Measurements from ENCODE around the gene GPATCH8. TPM values are rescaled to one million over a fixed set of nuclear protein-coding genes. Genes with fewer than 3 reads are reported as not detected.

Gene GPATCH8
- total and polyA plus RNA-seq, 8 donors: 9.8 to 23.2 (median 13.6) TPM

- intact Hi-C loops (cut with DNase I): no loop called here
- Histone ChIP-seq H3K4me3 (no peak overlapping the region), H3K9me3 (no peaks in the 10 kb centered on the region), H3K36me3 (no peaks in the 10 kb centered on the region), H3K4me1 (no peaks in the 10 kb centered on the region), H3K27me3 (no peaks in the 10 kb centered on the region), H3K27ac (no peak overlapping the region)
- ATAC-seq (peak in 2 of 4 donors; percentile 47 to 72), FAIRE-seq (no peak), DNase-seq (peak in 1 of 6 donors; percentile 22)
- TF ChIP-seq, protein P1, sequence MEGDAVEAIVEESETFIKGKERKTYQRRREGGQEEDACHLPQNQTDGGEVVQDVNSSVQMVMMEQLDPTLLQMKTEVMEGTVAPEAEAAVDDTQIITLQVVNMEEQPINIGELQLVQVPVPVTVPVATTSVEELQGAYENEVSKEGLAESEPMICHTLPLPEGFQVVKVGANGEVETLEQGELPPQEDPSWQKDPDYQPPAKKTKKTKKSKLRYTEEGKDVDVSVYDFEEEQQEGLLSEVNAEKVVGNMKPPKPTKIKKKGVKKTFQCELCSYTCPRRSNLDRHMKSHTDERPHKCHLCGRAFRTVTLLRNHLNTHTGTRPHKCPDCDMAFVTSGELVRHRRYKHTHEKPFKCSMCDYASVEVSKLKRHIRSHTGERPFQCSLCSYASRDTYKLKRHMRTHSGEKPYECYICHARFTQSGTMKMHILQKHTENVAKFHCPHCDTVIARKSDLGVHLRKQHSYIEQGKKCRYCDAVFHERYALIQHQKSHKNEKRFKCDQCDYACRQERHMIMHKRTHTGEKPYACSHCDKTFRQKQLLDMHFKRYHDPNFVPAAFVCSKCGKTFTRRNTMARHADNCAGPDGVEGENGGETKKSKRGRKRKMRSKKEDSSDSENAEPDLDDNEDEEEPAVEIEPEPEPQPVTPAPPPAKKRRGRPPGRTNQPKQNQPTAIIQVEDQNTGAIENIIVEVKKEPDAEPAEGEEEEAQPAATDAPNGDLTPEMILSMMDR (IDR thresholded peaks at IDR 0.05): no peak
- 64 to 69% methylated on average over 4 of the region's 4 CpGs for WGBS, 2 donors
Observed at GRCh38 chr17:44547625-44548267, 44.5 kb upstream of the GPATCH8 start.

- no peak overlapping the region for H3K4me3 ChIP-seq
- ATAC-seq (no peak), FAIRE-seq (no peak), DNase-seq (no peak)
- no peaks in the 10 kb centered on the region for H3K36me3 ChIP-seq
- TF ChIP-seq, protein P1 (IDR thresholded peaks at IDR 0.05): no peak
- no peaks in the 10 kb centered on the region for H3K9me3 ChIP-seq
- H3K27ac ChIP-seq: no peak overlapping the region
- H3K27me3 ChIP-seq: no peaks in the 10 kb centered on the region
- WGBS, 2 donors: 45 to 56% methylated on average over 4 of the region's 4 CpGs
- intact Hi-C loops (cut with DNase I): no loop called here
- no peaks in the 10 kb centered on the region for H3K4me1 ChIP-seq
Observed at GRCh38 chr17:44546671-44547606, 43.7 kb upstream of the GPATCH8 start.

DNA sequence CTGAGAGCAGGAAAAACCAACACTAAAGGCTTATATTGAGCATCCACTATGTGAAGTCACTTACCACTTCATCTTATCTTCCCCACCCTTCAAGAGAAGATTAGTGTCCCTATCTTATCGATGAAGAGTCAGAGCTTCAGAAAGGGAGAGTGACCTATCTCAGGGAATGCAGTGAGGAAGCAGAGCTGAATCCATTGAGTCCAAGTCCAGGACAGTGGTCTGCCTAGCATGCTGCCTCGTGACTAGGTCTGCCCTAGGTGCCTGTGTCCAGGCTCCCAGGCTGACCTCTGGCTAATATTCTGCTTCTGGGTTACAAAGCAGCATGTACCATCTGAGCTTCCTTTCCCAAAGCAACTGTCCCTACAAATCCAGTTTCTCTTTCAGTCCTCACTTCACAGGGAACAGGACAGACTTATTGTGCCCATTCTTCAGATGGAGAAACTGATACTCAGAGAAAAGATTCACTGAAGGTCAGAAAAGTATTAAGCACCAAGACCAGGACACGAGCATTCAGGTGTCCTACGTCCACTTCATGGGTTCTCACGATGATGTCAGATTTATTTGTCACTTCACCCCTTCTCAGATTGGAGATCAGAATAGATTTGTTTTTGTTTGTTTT lies 40.8 kb upstream of the GPATCH8 start:
- Histone ChIP-seq H3K36me3 (no peaks in the 10 kb centered on the region), H3K4me3 (no peak overlapping the region), H3K9me3 (no peaks in the 10 kb centered on the region), H3K4me1 (no peaks in the 10 kb centered on the region), H3K27ac (no peak overlapping the region), H3K27me3 (no peaks in the 10 kb centered on the region)
- TF ChIP-seq, protein P1 (IDR thresholded peaks at IDR 0.05): no peak
- FAIRE-seq: no peak
- no peak for ATAC-seq
- intact Hi-C loops (cut with DNase I): no loop called here
- DNase-seq: no peak
- WGBS, 2 donors: 47 to 63% methylated on average over 5 of the region's 5 CpGs

DNA sequence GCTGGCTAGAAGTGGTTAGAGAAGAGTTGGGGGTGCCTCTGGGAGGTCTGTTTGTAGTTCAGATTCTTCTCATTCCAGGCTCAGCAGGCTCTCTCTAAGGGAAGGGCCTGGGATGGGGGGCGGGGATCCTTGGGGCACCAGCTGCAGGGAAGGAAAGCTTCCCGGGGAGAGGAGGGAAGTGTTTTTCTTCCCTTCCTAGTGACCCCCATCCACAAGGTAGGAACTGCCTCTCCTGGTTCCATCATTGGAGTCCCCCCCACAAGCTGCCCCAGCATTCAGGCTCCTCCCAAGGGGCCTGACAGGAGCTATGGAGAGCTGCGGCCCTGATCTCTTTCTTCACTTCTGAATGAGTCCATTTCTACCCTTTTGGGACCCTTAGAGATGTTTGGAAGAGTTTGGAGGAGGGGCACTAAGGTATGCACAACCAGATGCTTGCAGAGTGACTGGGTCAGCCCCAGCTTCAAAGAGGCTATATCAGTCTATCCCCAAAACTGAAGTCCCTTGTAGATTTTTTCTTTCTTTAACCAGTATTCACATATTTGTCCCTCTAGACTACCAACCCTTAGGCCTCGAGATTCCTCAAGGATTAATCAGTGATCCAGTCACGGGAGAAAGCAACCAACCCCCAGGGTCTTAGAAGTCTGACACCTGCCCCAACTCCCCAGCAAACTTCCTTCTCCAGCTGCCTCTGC lies 40.2 kb upstream of the GPATCH8 start:
- ATAC-seq: no peak
- FAIRE-seq: no peak
- H3K36me3 ChIP-seq: no peaks in the 10 kb centered on the region
- H3K4me1 ChIP-seq: no peaks in the 10 kb centered on the region
- 39 to 59% methylated on average over 5 of the region's 5 CpGs for WGBS, 2 donors
- DNase-seq: no peak
- no peaks in the 10 kb centered on the region for H3K27me3 ChIP-seq
- H3K4me3 ChIP-seq: no peak overlapping the region
- H3K27ac ChIP-seq: no peak overlapping the region
- TF ChIP-seq, protein P1 (IDR thresholded peaks at IDR 0.05): no peak
- no peaks in the 10 kb centered on the region for H3K9me3 ChIP-seq
- intact Hi-C loops (cut with DNase I): no loop called here

Measured in pancreas (tissue), 10 donors.